HepG2 (cell line): ENCODE data around the gene RMI2. TPM values are rescaled to one million over a fixed set of nuclear protein-coding genes. Genes with fewer than 3 reads are reported as not detected.
A peak's percentile ranks its signal among the peaks of the same experiment; 100 is the strongest.

Experiments used
- CSRNP1 ChIP-seq: sonication (generic); formaldehyde crosslinking; IDR thresholded peaks from 2 replicates; pipeline ENCODE4 v1.8.1; 2023; ENCODE audit warnings: mild to moderate bottlenecking, missing genetic modification reagents
- FOXK1 ChIP-seq: sonication (generic); formaldehyde crosslinking; IDR thresholded peaks from 2 replicates; pipeline ENCODE4 v1.4.0; 2020; ENCODE audit warnings: low read depth, missing genetic modification reagents, borderline replicate concordance
- HNF4A ChIP-seq: sonication (generic); formaldehyde crosslinking; IDR thresholded peaks from 2 replicates; pipeline ENCODE4 v1.4.0; 2020; ENCODE audit warnings: missing genetic modification reagents
- NFE2L2 ChIP-seq: fragments of 150-350 bp; IDR thresholded peaks from 2 replicates; pipeline ENCODE4 v1.6.1; 2014; ENCODE audit warnings: low read length
- SALL2 ChIP-seq: sonication (generic); formaldehyde crosslinking; IDR thresholded peaks from 2 replicates; pipeline ENCODE4 v1.8.1; 2023; ENCODE audit warnings: mild to moderate bottlenecking, missing genetic modification reagents, inconsistent platforms
- SCMH1 ChIP-seq: sonication (generic); formaldehyde crosslinking; IDR thresholded peaks from 2 replicates; pipeline ENCODE4 v1.9.0; 2021; ENCODE audit warnings: missing genetic modification reagents, mild to moderate bottlenecking, borderline replicate concordance
- SNRNP70 ChIP-seq: fragments of 200-400 bp; formaldehyde crosslinking; IDR thresholded peaks from 2 replicates; pipeline ENCODE4 v1.6.1; 2017; ENCODE audit warnings: mild to moderate bottlenecking, low read depth, low read length, moderate library complexity
- ZBTB38 ChIP-seq: sonication (generic); formaldehyde crosslinking; IDR thresholded peaks from 2 replicates; pipeline ENCODE4 v1.5.1; 2020; ENCODE audit warnings: mild to moderate bottlenecking, missing genetic modification reagents
- ZFY ChIP-seq: sonication (generic); formaldehyde crosslinking; IDR thresholded peaks from 2 replicates; pipeline ENCODE4 v1.4.0; 2020; ENCODE audit warnings: missing genetic modification reagents
- ZNF263 ChIP-seq: sonication (generic); formaldehyde crosslinking; IDR thresholded peaks from 2 replicates; pipeline ENCODE4 v1.4.0; 2020; ENCODE audit warnings: missing genetic modification reagents
- ZNF318 ChIP-seq: sonication (generic); formaldehyde crosslinking; IDR thresholded peaks from 2 replicates; pipeline ENCODE4 v1.4.0; 2020; ENCODE audit warnings: mild to moderate bottlenecking, missing genetic modification reagents
- ZNF569 ChIP-seq: sonication (generic); formaldehyde crosslinking; IDR thresholded peaks from 2 replicates; pipeline ENCODE4 v1.5.0; 2020; ENCODE audit warnings: mild to moderate bottlenecking, missing genetic modification reagents, moderate library complexity, borderline replicate concordance
- ZNF691 ChIP-seq: sonication (generic); formaldehyde crosslinking; IDR thresholded peaks from 2 replicates; pipeline ENCODE4 v1.4.0; 2020; ENCODE audit warnings: missing genetic modification reagents, low read depth, mild to moderate bottlenecking, borderline replicate concordance
- ZNF710 ChIP-seq: sonication (generic); formaldehyde crosslinking; IDR thresholded peaks from 2 replicates; pipeline ENCODE4 v1.5.0; 2020; ENCODE audit warnings: mild to moderate bottlenecking, missing genetic modification reagents, borderline replicate concordance
- ZNF746 ChIP-seq: sonication (generic); formaldehyde crosslinking; IDR thresholded peaks from 2 replicates; pipeline ENCODE4 v1.8.0; 2022; ENCODE audit warnings: mild to moderate bottlenecking, missing genetic modification reagents
- ZSCAN12 ChIP-seq: sonication (generic); formaldehyde crosslinking; IDR thresholded peaks from 2 replicates; pipeline ENCODE4 v1.9.0; 2021; ENCODE audit warnings: mild to moderate bottlenecking, missing genetic modification reagents
- polyA plus RNA-seq, 8 experiments: library from polyadenylated mRNA; depleted of rRNA in 3 of 8; stranded (reverse) in 7 of 8; unstranded in 1 of 8; fragments of >200 nt; fragmentation: Illumina TruSeq in 4 of 8; extraction: Trizol in 4 of 8; gene quantifications; 2 replicates each; pipeline versions ENCODE4 v1.2.1 to v1.2.3, GENCODE V29; 2011 to 2016; ENCODE audit warnings: low read depth in 4 of 8, missing spikeins in 1 of 8, mixed read lengths in 1 of 8; ENCODE audit not compliant: insufficient read depth in 1 of 8
- total RNA-seq, 5 experiments: library from RNA; depleted of rRNA; stranded (reverse); fragments of >200 nt; fragmentation: Illumina TruSeq; extraction: Trizol; gene quantifications; 2 replicates each; pipeline ENCODE4 v1.2.3, GENCODE V29; 2016; ENCODE audit warnings: low read depth in 1 of 5

The RMI2 gene
- total and polyA plus RNA-seq, 2 of the 13 experiments (the other 11 are each of a cell fraction or from before 2014, with no cell fraction given): 24.5 to 55.7 TPM

- no peak for TF ChIP-seq SCMH1 (CRISPR knock-in tag)
- TF ChIP-seq ZNF569 (CRISPR knock-in tag): no peak
- peak; percentile 35; the same call in 1 of the 2 replicates for TF ChIP-seq HNF4A (CRISPR knock-in tag)
- TF ChIP-seq ZSCAN12 (CRISPR knock-in tag): no peak
- peak; percentile 66; the same call in 1 of the 2 replicates for TF ChIP-seq ZNF710 (CRISPR knock-in tag)
- peak; percentile 97 for TF ChIP-seq ZFY
- TF ChIP-seq SALL2 (CRISPR knock-in tag): peak; percentile 78
- TF ChIP-seq FOXK1 (CRISPR knock-in tag): peak; percentile 19; the same call in 1 of the 2 replicates
- TF ChIP-seq ZNF746 (CRISPR knock-in tag): no peak
- 0 out of 2 replicates have a peak, but pooled peaks have one; percentile 68 for TF ChIP-seq ZBTB38 (CRISPR knock-in tag)
- no peak for TF ChIP-seq CSRNP1 (CRISPR knock-in tag)
- TF ChIP-seq SNRNP70: no peak
- no peak; the same call in 1 of the 2 replicates for TF ChIP-seq ZNF318
- no peak; the same call in 1 of the 2 replicates for TF ChIP-seq ZNF691
- TF ChIP-seq NFE2L2: 0 out of 2 replicates have a peak, but pooled peaks have one; percentile 4
- peak; percentile 89 for TF ChIP-seq ZNF263 (CRISPR knock-in tag)
These were observed 51.2 kb downstream of the RMI2 start (continued) for GRCh38 chr16:11396241-11397048.
